IgD-negative memory B cell (primary cell): ENCODE data around the gene JPT2. TPM values are rescaled to one million over a fixed set of nuclear protein-coding genes. Genes with fewer than 3 reads are reported as not detected.

ENCODE experiments used
- H3K27ac Mint-ChIP-seq, 3 donors: one replicate each; pipeline ENCODE4 v1.8.0; 2020 to 2022; ENCODE audit warnings: mild to moderate bottlenecking in 3 of 3, mixed read lengths in 3 of 3, moderate library complexity in 1 of 3
- H3K27me3 Mint-ChIP-seq: one replicate; pipeline ENCODE4 v1.8.0; 2021; ENCODE audit warnings: mixed read lengths
- H3K36me3 Mint-ChIP-seq: one replicate; pipeline ENCODE4 v1.8.0; 2020; ENCODE audit warnings: mild to moderate bottlenecking, mixed read lengths
- H3K4me1 Mint-ChIP-seq, 3 donors: one replicate each; pipeline ENCODE4 v1.8.0; 2020 to 2022; ENCODE audit warnings: mixed read lengths in 3 of 3, mild to moderate bottlenecking in 1 of 3
- H3K4me3 Mint-ChIP-seq, 4 donors: one replicate each; pipeline ENCODE4 v1.8.0; 2020 to 2022; ENCODE audit warnings: mild to moderate bottlenecking in 4 of 4, mixed read lengths in 4 of 4, moderate library complexity in 3 of 4
- H3K9me3 Mint-ChIP-seq, 3 donors: one replicate each; pipeline ENCODE4 v1.8.0; 2020 to 2021; ENCODE audit warnings: mixed read lengths in 3 of 3, mild to moderate bottlenecking in 1 of 3
- polyA plus RNA-seq: library from polyadenylated mRNA; unstranded; fragments of 300-500 nt; fragmentation: Illumina TruSeq; gene quantifications from one replicate; pipeline ENCODE4 v1.2.3, GENCODE V29; 2021

Gene JPT2
- polyA plus RNA-seq, 1 donor from 2014 or later, result 10.8 TPM

DNA sequence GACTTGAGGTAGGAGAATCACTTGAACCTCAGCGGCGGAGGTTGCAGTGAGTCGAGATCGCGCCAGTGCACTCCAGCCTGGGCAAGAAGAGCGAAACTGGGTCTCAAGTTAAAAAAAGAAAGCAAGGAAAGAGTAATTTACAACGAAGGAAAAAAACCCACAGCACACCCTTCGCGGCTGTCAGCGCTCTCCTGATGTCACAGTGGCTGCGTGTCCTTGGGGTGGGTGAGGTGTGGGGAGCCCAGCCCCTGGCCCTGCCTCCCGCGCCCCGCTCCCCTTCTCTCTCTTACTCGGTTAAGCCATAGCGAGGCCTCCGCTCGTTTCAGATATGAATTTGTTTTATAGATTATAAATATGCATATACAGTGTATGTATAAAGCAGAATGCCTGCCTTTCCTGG is 740 bp upstream of the JPT2 start:
- H3K9me3 Mint-ChIP-seq, result no peaks in the 10 kb centered on the region
- peak overlapping the region in 2 of 3 donors; percentile 73 to 77 for H3K27ac Mint-ChIP-seq
- H3K27me3 Mint-ChIP-seq, result no peaks in the 10 kb centered on the region
- H3K36me3 Mint-ChIP-seq, result peaks cover 5% of the 10 kb centered on the region
- peaks cover 5 to 19% (median 18%) of the 10 kb centered on the region in 3 donors for H3K4me1 Mint-ChIP-seq
- H3K4me3 Mint-ChIP-seq, result peak overlapping the region in 2 of 4 donors; percentile 57 to 74

DNA sequence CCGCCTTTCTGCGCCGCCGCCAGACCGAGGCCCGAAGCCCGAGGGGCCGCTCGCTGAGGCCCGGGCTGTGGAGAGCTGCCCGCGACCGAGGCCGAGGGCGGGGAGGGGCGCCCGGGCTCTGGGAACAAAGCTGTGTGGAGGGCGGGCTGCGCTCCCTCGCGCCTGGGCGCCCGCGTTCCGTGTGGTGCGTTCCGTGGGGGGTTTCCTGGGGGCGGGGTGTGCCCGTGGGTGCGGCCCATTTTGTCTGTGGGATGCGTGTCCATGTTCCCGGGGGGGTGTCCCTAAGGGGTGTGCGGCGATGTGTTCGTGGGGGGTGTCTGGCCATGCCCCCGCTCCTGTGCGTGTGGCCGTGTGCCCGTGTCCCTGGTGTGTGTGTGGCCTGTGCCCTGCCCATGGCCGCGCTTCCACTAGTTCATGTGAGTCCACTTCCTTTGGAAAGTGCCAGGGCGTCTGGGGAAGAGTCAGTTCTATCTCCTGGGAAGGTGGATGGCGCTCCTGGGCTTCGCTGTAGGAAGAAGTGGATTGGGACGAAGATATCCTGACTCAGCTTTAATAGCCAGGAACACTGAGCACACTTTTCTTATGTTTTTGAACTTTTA is 520 bp downstream of the JPT2 start:
- Mint-ChIP-seq H3K36me3 (no peaks in the 10 kb centered on the region), H3K4me1 (peaks cover 5 to 20% (median 18%) of the 10 kb centered on the region in 3 donors), H3K9me3 (no peaks in the 10 kb centered on the region), H3K27me3 (no peaks in the 10 kb centered on the region), H3K4me3 (peak overlapping the region; percentile 85 to 94 (median 90)), H3K27ac (peak overlapping the region; percentile 16 to 91 (median 34))

DNA sequence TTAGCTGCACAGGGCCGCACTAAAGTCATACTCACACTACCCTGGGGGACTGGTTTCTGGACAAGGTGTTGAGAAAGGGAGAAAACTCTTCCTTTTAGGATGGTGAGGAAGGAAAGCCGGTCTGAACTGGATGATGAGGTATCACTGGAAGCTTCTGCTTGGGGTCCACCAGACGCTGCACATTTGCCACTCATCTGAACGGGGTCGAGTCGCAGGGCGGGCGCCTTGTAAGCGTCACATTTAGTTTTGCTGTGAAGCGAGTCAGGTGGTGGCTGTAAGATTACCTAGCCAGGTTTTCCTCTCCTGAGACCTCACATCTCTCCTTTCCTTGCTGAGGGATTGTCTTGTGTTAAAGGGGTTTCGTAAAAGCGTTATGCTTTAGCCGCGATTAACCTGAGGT is 2.3 kb downstream of the JPT2 start:
- H3K4me3 Mint-ChIP-seq, result peak overlapping the region in 2 of 4 donors; percentile 58 to 85
- no peaks in the 10 kb centered on the region for H3K9me3 Mint-ChIP-seq
- no peak overlapping the region for H3K27ac Mint-ChIP-seq
- peaks cover 5 to 22% (median 18%) of the 10 kb centered on the region in 3 donors for H3K4me1 Mint-ChIP-seq
- H3K36me3 Mint-ChIP-seq, result no peaks in the 10 kb centered on the region
- H3K27me3 Mint-ChIP-seq, result no peaks in the 10 kb centered on the region

DNA sequence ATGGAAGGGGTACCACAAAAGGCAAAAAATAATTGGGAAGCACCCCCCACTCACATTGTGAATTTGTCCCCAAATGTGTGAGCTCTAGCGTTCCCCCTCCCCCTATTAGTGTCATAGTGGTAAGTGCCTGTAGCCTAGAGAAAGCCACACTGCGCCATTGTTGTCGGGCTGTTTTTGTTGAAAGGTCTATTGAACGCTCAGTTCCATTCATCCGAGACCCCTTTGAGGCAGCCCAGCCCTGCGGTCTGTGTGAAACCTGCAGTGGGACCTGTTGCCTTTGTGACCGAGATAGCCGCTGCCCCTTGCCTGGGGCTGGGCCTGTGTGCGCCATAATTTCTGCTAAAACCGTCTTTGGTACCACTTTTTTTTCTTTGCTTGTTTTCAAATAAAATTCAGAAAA is 3.0 kb downstream of the JPT2 start:
- Mint-ChIP-seq H3K27ac (no peak overlapping the region), H3K9me3 (no peaks in the 10 kb centered on the region), H3K27me3 (no peaks in the 10 kb centered on the region), H3K4me3 (peak overlapping the region in 2 of 4 donors; percentile 30 to 34), H3K4me1 (peaks cover 5 to 22% (median 18%) of the 10 kb centered on the region in 3 donors), H3K36me3 (no peaks in the 10 kb centered on the region)

DNA sequence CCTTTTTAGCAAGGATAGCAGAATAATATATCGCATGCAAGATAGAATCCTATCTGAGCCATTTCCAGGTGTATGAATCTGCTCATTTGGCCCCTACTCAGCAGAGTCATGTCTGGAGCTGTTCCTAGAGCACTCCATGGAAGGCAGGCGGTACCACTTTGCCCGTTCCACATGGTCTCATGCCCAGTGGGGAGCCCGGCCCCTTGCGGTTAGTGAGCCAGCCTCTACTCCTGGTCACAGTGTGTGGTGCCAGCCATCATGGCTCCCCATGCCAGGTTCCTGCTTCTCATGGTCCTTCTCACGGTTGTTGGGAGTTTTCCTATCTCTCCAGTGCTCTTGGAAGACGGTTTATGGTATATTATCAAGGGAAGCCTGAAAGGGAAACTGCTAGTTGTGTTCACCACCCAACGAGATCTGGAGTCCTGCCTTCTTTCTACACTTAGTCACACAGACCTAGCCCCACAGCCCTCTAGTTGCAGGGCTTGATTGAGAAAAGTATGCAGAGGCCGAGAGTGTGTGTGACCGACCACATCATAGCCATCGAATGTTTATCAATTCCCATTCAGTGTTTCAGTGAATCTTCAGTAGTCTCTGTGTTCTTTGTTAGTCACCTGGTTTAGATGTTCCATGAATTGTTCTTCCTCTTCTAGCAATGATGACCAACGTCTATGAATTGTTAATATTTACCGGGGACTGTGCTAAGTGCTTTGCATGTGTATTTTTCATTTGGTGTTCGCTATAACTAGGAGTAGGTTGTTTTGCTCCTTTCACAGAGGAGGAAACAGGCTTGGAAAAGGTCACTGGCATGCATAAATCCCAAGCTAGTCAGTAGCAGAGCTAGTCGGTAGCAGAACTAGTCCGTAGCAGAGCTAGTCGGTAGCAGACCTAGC is 9.6 kb downstream of the JPT2 start:
- H3K4me3 Mint-ChIP-seq, result no peak overlapping the region
- H3K9me3 Mint-ChIP-seq, result no peaks in the 10 kb centered on the region
- peaks cover 0 to 6% (median 6%) of the 10 kb centered on the region in 3 donors for H3K4me1 Mint-ChIP-seq
- H3K36me3 Mint-ChIP-seq, result peaks cover 2% of the 10 kb centered on the region
- peak overlapping the region in 1 of 3 donors; percentile 25 for H3K27ac Mint-ChIP-seq
- no peaks in the 10 kb centered on the region for H3K27me3 Mint-ChIP-seq

DNA sequence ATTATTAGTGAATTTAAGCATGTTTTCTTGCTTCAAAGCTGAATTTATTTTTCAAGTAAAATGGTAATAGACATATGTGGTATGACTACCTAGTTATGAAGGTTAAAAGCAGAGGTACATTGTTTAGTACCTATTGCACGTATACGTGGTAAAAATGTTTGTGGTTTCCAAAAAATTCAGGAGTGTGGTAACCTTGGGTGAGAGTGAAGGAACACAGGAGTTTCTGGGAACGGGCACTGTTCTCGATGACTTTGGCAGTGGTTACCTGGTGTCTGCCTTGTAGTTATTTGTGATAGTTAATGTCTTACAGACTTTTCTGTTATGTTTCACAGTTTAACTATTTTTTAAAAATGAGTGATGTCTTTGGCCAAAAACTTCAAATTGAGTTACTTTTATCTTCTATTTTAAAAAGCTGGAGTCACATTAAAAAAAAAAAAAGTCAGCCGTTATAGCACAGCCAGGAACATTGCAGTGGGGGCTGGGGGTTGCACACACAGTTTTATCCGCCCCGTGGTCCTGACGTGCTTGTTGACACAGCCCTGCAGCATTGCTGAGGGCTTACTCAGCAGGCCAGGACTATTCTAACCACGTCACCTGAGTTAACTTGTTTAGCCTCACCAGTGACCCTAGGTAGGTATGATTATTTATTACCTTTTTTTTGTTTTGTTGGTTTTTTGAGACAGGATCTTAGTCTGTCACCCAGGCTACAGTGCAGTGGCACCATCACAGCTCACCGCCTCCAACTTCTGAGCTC is 10.9 kb downstream of the JPT2 start:
- H3K27ac Mint-ChIP-seq, result no peak overlapping the region
- H3K36me3 Mint-ChIP-seq, result peaks cover 2% of the 10 kb centered on the region
- H3K4me3 Mint-ChIP-seq, result no peak overlapping the region
- peaks cover 0 to 6% (median 3%) of the 10 kb centered on the region in 3 donors for H3K4me1 Mint-ChIP-seq
- H3K27me3 Mint-ChIP-seq, result no peaks in the 10 kb centered on the region
- H3K9me3 Mint-ChIP-seq, result no peaks in the 10 kb centered on the region

DNA sequence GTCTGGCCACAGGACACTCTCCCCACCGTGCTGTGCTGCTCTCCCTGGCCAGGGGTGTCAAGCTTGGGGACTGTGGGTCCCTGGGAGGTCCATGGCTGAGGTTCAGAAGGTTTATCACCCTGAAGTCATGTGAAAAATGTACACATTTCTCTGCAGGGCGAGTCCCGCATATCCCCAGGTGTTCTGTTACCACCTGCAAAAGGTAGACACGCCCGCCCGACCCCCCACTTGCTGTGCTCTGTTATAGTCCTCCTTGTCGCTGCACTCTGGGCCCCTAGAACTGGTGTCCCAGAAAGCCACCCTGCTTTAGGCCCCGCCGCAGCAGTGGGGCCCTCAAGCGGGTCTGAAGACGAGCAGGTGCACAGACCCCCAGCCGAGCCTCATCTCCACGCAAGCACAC is 11.8 kb downstream of the JPT2 start:
- Mint-ChIP-seq H3K27me3 (no peaks in the 10 kb centered on the region), H3K4me1 (peaks cover 0 to 6% (median 3%) of the 10 kb centered on the region in 3 donors), H3K4me3 (no peak overlapping the region), H3K36me3 (peaks cover 2% of the 10 kb centered on the region), H3K9me3 (no peaks in the 10 kb centered on the region), H3K27ac (no peak overlapping the region)

DNA sequence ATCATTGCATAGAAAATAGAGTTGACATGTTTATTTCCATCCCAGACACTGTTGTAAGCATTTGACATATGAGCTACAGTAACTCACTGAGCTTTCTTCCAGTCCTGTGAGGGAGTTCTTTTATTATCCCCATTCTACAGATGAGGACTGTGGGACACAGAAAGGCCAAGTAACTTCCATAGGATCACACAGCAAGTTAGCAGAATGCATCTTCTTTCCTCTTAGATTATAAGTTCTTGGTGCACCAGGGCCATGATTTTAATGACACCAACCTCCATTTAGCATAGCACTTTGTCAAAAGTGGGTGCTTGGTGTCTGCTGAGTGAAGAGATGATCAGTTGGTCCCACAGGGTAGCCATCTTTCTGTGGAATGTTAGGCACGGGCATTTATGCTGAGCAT is 12.7 kb downstream of the JPT2 start:
- H3K9me3 Mint-ChIP-seq, result no peaks in the 10 kb centered on the region
- H3K4me1 Mint-ChIP-seq, result peaks cover 0 to 6% (median 3%) of the 10 kb centered on the region in 3 donors
- no peak overlapping the region for H3K27ac Mint-ChIP-seq
- no peak overlapping the region for H3K4me3 Mint-ChIP-seq
- peaks cover 2% of the 10 kb centered on the region for H3K36me3 Mint-ChIP-seq
- no peaks in the 10 kb centered on the region for H3K27me3 Mint-ChIP-seq

DNA sequence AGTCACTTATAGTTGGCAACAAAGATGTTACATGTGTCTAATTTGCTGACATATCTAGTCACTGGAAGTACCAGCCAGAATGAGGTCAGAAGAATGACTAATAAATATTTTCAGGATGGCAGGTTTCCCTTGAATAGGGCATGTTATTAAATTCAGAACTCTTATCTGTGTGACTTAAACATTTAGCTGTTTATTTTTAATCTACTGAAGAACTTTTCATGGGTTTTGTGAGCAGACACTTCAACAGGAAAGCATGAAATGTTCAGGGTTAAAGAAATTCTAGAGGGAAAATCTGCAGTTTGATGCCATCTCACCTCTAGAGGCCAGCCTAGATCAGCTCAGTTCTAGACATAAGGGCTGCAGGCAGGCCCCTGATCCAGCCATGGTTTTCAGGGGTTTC is 13.2 kb downstream of the JPT2 start:
- H3K27me3 Mint-ChIP-seq, result no peaks in the 10 kb centered on the region
- no peak overlapping the region for H3K27ac Mint-ChIP-seq
- H3K4me3 Mint-ChIP-seq, result no peak overlapping the region
- H3K4me1 Mint-ChIP-seq, result peaks cover 0 to 6% (median 3%) of the 10 kb centered on the region in 3 donors
- H3K36me3 Mint-ChIP-seq, result peaks cover 2% of the 10 kb centered on the region
- H3K9me3 Mint-ChIP-seq, result no peaks in the 10 kb centered on the region

DNA sequence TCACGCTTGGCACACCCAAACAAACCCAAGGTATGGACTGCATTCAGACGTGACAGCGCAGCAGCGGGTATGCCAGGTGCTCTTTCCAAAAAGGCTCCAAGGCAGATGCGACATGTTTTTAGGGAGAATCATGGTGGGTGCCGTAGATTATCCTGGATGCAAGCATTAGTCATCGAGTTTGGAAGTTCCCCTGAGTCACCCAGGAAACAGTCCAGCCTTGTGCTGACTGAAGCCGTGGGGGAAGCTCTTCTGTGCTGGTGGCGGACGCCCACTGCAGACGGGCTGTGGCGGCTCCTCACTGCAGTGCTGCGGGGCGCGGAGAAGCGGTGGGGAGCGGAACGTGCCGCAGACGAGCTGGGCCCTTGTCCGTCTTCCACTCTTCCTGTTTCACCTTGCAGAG is 13.9 kb downstream of the JPT2 start:
- Mint-ChIP-seq H3K27me3 (no peaks in the 10 kb centered on the region), H3K36me3 (peaks cover 6% of the 10 kb centered on the region), H3K27ac (no peak overlapping the region), H3K4me3 (no peak overlapping the region), H3K9me3 (no peaks in the 10 kb centered on the region), H3K4me1 (peaks cover 0 to 6% (median 3%) of the 10 kb centered on the region in 3 donors)

DNA sequence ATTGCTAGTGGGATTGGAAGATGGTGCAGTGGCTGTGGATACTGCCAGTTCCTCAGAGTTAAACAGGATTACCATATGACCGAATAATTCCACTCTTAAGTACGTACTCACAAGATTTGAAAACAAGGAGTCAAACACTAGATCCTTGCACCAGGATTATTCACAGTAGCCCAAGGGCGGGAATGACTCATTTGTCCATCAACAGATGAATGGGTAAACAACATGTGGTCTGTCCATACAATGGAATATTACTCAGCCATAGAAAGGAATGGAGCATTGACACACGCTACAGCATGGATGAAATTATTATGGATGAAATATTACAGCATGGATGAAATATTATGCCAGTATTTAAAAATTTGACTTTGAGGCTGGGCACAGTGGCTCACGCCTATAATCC is 18.8 kb downstream of the JPT2 start:
- no peaks in the 10 kb centered on the region for H3K4me1 Mint-ChIP-seq
- peak overlapping the region in 1 of 3 donors; percentile 12 for H3K27ac Mint-ChIP-seq
- H3K9me3 Mint-ChIP-seq, result no peaks in the 10 kb centered on the region
- no peak overlapping the region for H3K4me3 Mint-ChIP-seq
- no peaks in the 10 kb centered on the region for H3K27me3 Mint-ChIP-seq
- H3K36me3 Mint-ChIP-seq, result peaks cover 9% of the 10 kb centered on the region

DNA sequence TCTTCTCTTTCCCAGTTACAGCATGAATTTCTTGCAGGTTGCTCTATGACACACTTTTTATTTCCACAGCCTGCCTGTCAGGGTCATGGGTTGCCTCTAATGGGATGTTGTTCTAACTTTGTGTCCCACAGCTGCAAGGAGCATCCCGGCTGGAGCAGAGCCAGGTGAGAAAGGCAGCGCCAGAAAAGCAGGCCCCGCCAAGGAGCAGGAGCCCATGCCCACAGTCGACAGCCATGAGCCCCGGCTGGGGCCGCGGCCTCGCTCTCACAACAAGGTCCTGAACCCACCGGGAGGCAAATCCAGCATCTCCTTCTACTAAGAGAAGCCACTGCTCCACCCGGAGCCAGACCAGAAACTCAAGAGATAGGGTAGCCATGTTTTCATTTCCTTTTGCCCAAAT is 20.6 kb downstream of the JPT2 start:
- no peak overlapping the region for H3K4me3 Mint-ChIP-seq
- H3K36me3 Mint-ChIP-seq, result peaks cover 9% of the 10 kb centered on the region

DNA sequence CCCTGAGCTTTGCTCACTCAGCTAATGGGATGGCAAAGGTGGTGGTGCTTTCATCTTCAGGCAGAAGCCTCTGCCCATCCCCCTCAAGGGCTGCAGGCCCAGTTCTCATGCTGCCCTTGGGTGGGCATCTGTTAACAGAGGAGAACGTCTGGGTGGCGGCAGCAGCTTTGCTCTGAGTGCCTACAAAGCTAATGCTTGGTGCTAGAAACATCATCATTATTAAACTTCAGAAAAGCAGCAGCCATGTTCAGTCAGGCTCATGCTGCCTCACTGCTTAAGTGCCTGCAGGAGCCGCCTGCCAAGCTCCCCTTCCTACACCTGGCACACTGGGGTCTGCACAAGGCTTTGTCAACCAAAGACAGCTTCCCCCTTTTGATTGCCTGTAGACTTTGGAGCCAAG is 22.2 kb downstream of the JPT2 start:
- H3K27me3 Mint-ChIP-seq, result no peaks in the 10 kb centered on the region
- no peak overlapping the region for H3K27ac Mint-ChIP-seq
- peaks cover 9% of the 10 kb centered on the region for H3K36me3 Mint-ChIP-seq
- peaks cover 0 to 3% (median 0%) of the 10 kb centered on the region in 3 donors for H3K4me1 Mint-ChIP-seq
- no peaks in the 10 kb centered on the region for H3K9me3 Mint-ChIP-seq
- H3K4me3 Mint-ChIP-seq, result no peak overlapping the region

More for the DNA sequence above, 20.6 kb downstream of the JPT2 start:
- Mint-ChIP-seq H3K4me1 (no peaks in the 10 kb centered on the region), H3K9me3 (no peaks in the 10 kb centered on the region), H3K27ac (no peak overlapping the region), H3K27me3 (no peaks in the 10 kb centered on the region)

DNA sequence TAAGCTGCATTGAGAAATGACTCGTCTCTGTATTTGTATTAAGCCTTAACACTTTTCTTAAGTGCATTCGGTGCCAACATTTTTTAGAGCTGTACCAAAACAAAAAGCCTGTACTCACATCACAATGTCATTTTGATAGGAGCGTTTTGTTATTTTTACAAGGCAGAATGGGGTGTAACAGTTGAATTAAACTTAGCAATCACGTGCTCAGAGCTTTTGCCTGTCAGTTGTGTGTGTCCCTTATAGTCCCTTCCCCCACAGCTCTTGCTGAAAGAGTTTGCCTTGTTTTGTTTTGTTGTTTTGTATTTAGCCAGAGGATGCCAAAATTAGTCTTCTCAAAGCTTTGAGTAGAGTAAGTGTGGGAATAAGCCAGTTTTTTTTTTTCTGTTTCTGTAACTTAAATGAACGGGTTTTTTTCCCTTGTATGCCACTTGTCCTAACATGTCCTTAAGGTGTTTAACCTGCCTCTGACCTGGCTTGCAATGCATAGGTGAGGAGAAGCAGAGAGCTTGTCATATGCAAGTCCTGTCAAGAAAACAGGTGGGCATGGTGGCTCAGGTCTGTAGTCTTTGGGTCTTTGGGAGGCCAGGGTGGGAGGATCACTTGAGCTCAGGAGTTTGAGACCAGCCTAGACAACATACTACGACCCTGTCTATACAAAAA is 23.3 kb downstream of the JPT2 start:
- H3K9me3 Mint-ChIP-seq, result no peaks in the 10 kb centered on the region
- peak overlapping the region in 2 of 3 donors; percentile 36 to 64 for H3K27ac Mint-ChIP-seq
- H3K4me1 Mint-ChIP-seq, result peaks cover 0 to 3% (median 0%) of the 10 kb centered on the region in 3 donors
- H3K27me3 Mint-ChIP-seq, result no peaks in the 10 kb centered on the region
- peak overlapping the region in 2 of 4 donors; percentile 9 to 59 for H3K4me3 Mint-ChIP-seq
- H3K36me3 Mint-ChIP-seq, result peaks cover 8% of the 10 kb centered on the region
